ENCODE data around the gene NXPE4. TPM values are rescaled to one million over a fixed set of nuclear protein-coding genes. Genes with fewer than 3 reads are reported as not detected.

Gene NXPE4
- total and polyA plus RNA-seq, 9 of the 15 experiments (the other 6 are each of a cell fraction or from before 2014, with no cell fraction given), result not detected

- TF ChIP-seq ARID3A (IDR thresholded peaks at IDR 0.05; ENCODE audit: borderline replicate concordance, low read depth, low read length) (no peak), ZFX (CRISPR knock-in tag; IDR thresholded peaks at IDR 0.05) (no peak), LCOR (CRISPR knock-in tag; IDR thresholded peaks at IDR 0.05) (no peak), ZNF511 (CRISPR knock-in tag; IDR thresholded peaks at IDR 0.05) (no peak), RNF219 (CRISPR knock-in tag; IDR thresholded peaks at IDR 0.05) (no peak), CREB5 (CRISPR knock-in tag; IDR thresholded peaks at IDR 0.05) (no peak)
- TF ChIP-seq, protein P1, sequence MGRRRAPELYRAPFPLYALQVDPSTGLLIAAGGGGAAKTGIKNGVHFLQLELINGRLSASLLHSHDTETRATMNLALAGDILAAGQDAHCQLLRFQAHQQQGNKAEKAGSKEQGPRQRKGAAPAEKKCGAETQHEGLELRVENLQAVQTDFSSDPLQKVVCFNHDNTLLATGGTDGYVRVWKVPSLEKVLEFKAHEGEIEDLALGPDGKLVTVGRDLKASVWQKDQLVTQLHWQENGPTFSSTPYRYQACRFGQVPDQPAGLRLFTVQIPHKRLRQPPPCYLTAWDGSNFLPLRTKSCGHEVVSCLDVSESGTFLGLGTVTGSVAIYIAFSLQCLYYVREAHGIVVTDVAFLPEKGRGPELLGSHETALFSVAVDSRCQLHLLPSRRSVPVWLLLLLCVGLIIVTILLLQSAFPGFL (CRISPR knock-in tag; IDR thresholded peaks at IDR 0.05), result no peak
- TF ChIP-seq, protein P2, sequence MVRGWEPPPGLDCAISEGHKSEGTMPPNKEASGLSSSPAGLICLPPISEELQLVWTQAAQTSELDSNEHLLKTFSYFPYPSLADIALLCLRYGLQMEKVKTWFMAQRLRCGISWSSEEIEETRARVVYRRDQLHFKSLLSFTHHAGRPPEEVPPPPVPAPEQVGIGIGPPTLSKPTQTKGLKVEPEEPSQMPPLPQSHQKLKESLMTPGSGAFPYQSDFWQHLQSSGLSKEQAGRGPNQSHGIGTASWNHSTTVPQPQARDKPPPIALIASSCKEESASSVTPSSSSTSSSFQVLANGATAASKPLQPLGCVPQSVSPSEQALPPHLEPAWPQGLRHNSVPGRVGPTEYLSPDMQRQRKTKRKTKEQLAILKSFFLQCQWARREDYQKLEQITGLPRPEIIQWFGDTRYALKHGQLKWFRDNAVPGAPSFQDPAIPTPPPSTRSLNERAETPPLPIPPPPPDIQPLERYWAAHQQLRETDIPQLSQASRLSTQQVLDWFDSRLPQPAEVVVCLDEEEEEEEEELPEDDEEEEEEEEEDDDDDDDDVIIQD (CRISPR knock-in tag; IDR thresholded peaks at IDR 0.05), result no peak
Measured at GRCh38 chr11:114622858-114623257, 27.3 kb upstream of the NXPE4 start (continued).

Data from K562 (cell line).